Activated naive CD4-positive, alpha-beta T cell treated with anti-CD3 and anti-CD28 coated beads, Interleukin-2, amount 10 ng/mL, durations not matched to agents 7 days and 5 days (primary cell): ENCODE measurements around the gene TAF4B.
"Not testable (repeated sequence)": the region's sequence is repeated elsewhere in the genome, so short reads cannot be mapped to it uniquely, and the experiment has no call there.

Experiments
- CTCF ChIA-PET: fragments of 350-600 bp; sonication (Branson Sonifier 250); formaldehyde crosslinking; loops from one replicate; lab custom pipeline; 2021; ENCODE audit warnings: antibody characterized with exemption; lab: Charles Lee
- DNase-seq: peaks from one replicate; pipeline ENCODE4 v3.0.0-alpha.2; 2020
- H3K27ac Mint-ChIP-seq: one replicate; pipeline ENCODE4 v1.8.0; 2021; ENCODE audit warnings: mild to moderate bottlenecking, moderate library complexity, mixed read lengths
- H3K27me3 Mint-ChIP-seq: one replicate; pipeline ENCODE4 v1.8.0; 2021; ENCODE audit warnings: mild to moderate bottlenecking, mixed read lengths
- H3K36me3 Mint-ChIP-seq: one replicate; pipeline ENCODE4 v1.8.0; 2021; ENCODE audit warnings: mixed read lengths
- H3K4me1 Mint-ChIP-seq: one replicate; pipeline ENCODE4 v1.8.0; 2021; ENCODE audit warnings: mixed read lengths
- H3K4me3 Mint-ChIP-seq: one replicate; pipeline ENCODE4 v1.8.0; 2021; ENCODE audit warnings: mild to moderate bottlenecking, moderate library complexity, mixed read lengths
- H3K9me3 Mint-ChIP-seq: one replicate; pipeline ENCODE4 v1.8.0; 2021; ENCODE audit warnings: mixed read lengths

Gene TAF4B

DNA sequence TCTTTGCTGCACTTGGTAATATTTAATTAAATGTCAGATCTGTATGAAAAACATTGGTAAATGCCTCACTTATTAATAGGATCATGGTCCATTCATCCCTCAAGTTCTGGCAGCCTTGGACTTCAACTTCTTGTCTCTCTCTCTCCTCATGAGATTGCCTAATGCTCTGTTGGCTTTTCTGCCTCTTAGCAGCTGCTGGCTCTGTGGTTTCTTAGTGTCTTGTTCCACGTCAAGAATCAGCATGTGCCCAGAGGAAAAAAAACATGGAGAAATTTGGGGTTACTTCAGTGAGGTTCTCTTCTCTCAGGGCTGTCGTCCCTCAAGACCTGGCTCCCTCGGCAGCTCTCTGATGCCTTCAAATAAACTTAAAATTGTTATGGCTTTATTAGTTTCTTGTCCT lies 75.4 kb downstream of the TAF4B start:
- DNase-seq, result no peak
- Mint-ChIP-seq H3K27me3 (no peaks in the 10 kb centered on the region), H3K9me3 (peaks cover 2% of the 10 kb centered on the region), H3K4me1 (no peaks in the 10 kb centered on the region), H3K36me3 (peaks cover 4% of the 10 kb centered on the region), H3K4me3 (no peak overlapping the region), H3K27ac (no peak overlapping the region)
- CTCF ChIA-PET, result no interaction called here

DNA sequence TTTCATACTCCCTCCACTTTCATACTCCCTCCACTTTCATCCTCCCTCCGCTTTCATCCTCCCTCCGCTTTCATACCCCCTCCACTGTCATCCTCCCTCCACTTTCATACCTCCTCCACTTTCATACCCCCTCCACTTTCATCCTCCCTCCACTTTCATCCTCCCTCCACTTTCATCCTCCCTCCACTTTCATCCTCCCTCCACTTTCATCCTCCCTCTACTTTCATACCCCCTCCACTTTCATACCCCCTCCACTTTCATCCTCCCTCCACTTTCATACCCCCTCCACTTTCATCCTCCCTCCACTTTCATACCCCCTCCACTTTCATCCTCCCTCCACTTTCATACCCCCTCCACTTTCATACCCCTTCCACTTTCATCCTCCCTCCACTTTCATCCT lies 77.0 kb downstream of the TAF4B start:
- H3K4me3 Mint-ChIP-seq, H3K27me3 Mint-ChIP-seq, CTCF ChIA-PET, H3K36me3 Mint-ChIP-seq, H3K9me3 Mint-ChIP-seq, DNase-seq, H3K27ac Mint-ChIP-seq, H3K4me1 Mint-ChIP-seq: not testable (repeated sequence)

DNA sequence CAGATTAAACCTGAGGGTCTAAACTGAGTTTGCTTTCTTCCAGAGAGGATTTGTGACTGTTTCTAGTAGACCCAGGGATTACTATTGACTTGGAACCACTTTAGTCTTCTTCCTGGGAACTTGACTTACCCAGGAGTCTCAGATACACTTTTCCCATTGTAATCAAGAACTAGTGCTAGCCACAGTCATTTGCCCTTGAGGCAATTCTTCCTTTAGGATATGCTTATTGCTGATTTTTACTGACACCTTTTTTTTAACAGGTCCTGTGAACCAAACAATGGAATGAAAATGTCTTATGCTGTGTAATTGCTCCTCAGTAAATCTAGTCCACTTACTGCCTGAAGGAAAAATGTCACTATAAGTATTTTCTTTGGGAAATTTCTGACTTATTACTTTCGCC lies 78.3 kb downstream of the TAF4B start:
- H3K9me3 Mint-ChIP-seq, result peaks cover 2% of the 10 kb centered on the region
- H3K27me3 Mint-ChIP-seq, result no peaks in the 10 kb centered on the region
- CTCF ChIA-PET, result no interaction called here
- no peak for DNase-seq
- H3K4me3 Mint-ChIP-seq, result no peak overlapping the region
- no peaks in the 10 kb centered on the region for H3K4me1 Mint-ChIP-seq
- peaks cover 2% of the 10 kb centered on the region for H3K36me3 Mint-ChIP-seq
- no peak overlapping the region for H3K27ac Mint-ChIP-seq

DNA sequence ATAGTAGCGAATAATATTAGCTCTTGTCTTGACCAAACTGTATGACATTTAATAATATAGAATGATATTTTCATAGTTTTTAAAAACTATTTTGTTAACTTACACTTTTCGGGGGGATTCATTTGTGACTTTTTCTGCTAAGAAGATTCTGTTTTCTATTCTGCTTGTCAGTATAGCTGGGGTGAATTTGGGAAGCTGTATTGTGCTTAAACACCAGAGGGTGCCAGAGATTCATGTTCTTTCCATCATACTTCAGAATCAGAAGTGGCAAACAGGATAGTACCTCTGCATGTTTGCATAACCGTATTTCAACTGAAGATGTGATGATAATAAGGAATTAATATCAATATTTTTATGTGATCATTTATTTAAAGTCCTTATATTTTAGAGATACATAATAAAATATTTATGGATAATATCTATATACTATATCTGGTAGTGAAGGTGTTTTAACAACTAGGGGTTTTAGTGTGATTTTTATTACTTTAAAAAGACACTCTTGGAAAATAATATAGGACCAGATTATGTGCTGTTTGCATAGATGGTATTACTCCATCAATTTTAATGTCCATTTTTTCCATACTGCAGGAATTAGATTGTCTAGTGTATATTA lies 81.0 kb downstream of the TAF4B start:
- CTCF ChIA-PET, result interaction anchor here (0.7 to 1.8 kb wide), 8 partner anchors 9 to 344 kb away, joined by 3 to 9 read pairs (median 3); no protein-coding TSS in a partner anchor
- DNase-seq, result peak; percentile 33
- no peaks in the 10 kb centered on the region for H3K27me3 Mint-ChIP-seq
- H3K9me3 Mint-ChIP-seq, result peaks cover 2% of the 10 kb centered on the region
- H3K4me3 Mint-ChIP-seq, result no peak overlapping the region
- H3K36me3 Mint-ChIP-seq, result peaks cover 2% of the 10 kb centered on the region
- no peak overlapping the region for H3K27ac Mint-ChIP-seq
- no peaks in the 10 kb centered on the region for H3K4me1 Mint-ChIP-seq

DNA sequence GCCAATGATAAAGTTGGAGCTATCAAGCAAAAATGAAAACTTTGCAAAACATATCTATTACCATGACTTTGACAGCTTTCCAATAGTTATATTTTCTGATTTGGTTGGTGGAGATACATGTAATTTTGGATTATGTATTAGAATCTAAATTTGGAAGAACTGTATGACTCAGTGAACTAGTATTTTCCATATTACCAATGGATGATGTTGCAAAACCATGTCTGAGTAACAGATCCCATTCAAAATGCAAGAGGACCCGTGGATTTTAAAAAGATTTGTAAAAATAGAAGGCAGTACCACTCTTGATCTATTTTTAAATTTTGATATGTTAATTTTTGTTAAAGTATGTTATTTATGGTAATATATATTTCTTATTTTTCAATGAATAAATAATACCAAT lies 83.0 kb downstream of the TAF4B start:
- DNase-seq, result no peak
- CTCF ChIA-PET, result no interaction called here
- H3K4me3 Mint-ChIP-seq, result no peak overlapping the region
- no peaks in the 10 kb centered on the region for H3K36me3 Mint-ChIP-seq
- no peaks in the 10 kb centered on the region for H3K27me3 Mint-ChIP-seq
- H3K9me3 Mint-ChIP-seq, result no peaks in the 10 kb centered on the region
- no peak overlapping the region for H3K27ac Mint-ChIP-seq
- no peaks in the 10 kb centered on the region for H3K4me1 Mint-ChIP-seq

DNA sequence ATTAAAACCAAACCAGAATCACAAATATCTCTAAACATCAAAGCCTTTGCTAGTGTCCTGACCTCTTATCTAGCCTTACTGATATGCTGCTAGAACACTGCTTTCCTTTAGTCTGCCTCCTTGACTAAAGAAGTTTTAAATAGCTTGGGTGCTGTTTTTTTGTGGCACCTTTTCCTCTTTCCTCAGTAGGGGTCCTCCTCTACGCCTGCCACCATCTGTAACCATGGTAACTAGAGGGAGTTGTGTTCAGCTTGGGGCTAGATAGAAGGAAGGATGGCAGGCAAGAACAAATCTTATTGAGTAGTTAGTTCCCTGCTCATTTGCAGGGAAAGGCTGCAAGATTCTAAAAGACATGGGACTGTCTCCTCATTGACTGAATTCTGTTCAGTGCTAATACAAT lies 86.0 kb downstream of the TAF4B start:
- CTCF ChIA-PET, result no interaction called here

DNA sequence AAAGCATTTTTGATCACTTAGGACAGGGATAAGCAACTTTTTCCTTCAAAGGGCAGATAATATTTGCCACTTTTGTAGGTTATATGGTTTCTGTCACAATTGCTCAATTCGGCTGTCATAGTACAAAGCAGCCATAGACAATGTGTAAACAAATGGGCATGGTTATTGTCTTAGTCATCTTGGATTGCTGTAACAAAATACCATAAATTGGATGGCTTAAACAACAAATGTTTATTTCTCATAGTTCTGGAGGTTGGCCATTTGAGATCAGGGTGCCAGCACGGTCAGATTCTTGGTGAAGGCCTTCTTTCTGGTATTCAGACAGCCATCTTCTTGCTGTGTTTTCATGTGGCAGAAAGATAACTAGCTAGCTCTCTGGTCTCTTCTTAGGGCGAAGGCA lies 91.2 kb downstream of the TAF4B start:
- peaks cover 2% of the 10 kb centered on the region for H3K36me3 Mint-ChIP-seq
- H3K9me3 Mint-ChIP-seq, result no peaks in the 10 kb centered on the region
- no peak for DNase-seq
- no peaks in the 10 kb centered on the region for H3K4me1 Mint-ChIP-seq
- CTCF ChIA-PET, result interaction anchor here (1.6 kb wide), 1 partner anchor 11 kb away, joined by 9 read pairs; no protein-coding TSS in a partner anchor
- no peak overlapping the region for H3K27ac Mint-ChIP-seq
- no peak overlapping the region for H3K4me3 Mint-ChIP-seq
- H3K27me3 Mint-ChIP-seq, result no peaks in the 10 kb centered on the region

More for the DNA sequence above, 86.0 kb downstream of the TAF4B start:
- Mint-ChIP-seq H3K9me3 (no peaks in the 10 kb centered on the region), H3K27me3 (no peaks in the 10 kb centered on the region), H3K4me1 (no peaks in the 10 kb centered on the region), H3K36me3 (peaks cover 2% of the 10 kb centered on the region), H3K27ac (no peak overlapping the region), H3K4me3 (no peak overlapping the region)
- DNase-seq, result no peak

DNA sequence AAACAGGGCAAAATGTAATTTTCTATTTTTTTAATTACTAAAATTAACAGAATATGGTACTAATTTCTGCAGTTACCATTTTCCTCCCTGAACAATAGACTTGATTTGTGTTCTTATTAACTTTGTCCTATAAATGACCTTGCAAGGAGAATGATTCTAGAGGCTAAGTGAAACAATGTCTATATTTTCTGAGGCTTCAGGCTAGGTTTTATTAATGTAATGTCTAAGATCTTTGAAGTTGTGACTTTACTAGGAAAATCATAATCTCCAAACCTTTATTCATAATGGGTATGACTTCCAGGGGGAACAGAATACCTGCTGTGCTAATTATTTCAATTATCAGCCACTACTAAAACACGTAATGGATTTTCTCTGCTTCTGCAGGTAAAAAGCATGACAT lies 94.4 kb downstream of the TAF4B start:
- Mint-ChIP-seq H3K4me1 (no peaks in the 10 kb centered on the region), H3K9me3 (no peaks in the 10 kb centered on the region)
- CTCF ChIA-PET, result interaction anchor here (1.3 kb wide), 1 partner anchor 14 kb away, joined by 4 read pairs; no protein-coding TSS in a partner anchor

DNA sequence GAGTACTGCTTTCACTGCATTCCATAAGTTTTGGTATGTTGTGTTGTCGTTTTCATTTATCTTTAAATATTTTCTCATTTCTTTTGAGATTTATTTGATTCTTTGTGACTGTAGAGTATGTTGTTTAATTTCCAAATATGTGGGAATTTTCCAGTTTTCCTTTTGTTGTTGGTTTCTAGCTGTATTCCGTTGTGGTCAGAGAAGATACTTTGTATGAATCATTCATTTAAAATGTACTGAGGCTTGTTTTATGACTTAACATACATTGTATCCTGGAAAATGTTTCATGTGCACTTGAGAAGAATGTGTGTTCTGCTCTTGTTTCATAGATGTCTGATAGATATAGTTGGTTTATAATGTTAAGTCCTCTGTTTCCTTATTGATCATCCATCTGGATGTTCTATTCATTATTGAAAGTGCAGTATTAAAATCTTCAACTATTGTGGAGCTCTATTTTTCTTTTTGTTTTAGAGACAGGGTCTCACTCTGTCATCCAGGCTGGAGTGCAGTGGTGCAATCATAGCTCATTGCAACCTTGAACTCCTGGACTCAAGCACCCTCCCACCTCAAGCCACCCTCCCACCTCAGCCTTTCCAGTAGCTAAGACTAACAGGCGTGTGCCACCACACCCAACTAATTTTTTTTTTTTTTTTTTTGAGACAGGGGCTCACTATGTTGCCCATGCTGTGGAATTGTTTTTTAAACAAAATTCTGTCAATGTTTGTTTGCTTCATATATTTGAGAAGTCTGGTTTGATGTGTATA lies 96.8 kb downstream of the TAF4B start:
- no peak overlapping the region for H3K4me3 Mint-ChIP-seq
- CTCF ChIA-PET, result interaction anchor here (1.0 kb wide), 1 partner anchor 61 kb away, joined by 3 read pairs; no protein-coding TSS in a partner anchor
- no peak overlapping the region for H3K27ac Mint-ChIP-seq
- H3K9me3 Mint-ChIP-seq, result no peaks in the 10 kb centered on the region
- no peaks in the 10 kb centered on the region for H3K4me1 Mint-ChIP-seq
- no peak for DNase-seq
- H3K36me3 Mint-ChIP-seq, result peaks cover 15% of the 10 kb centered on the region
- no peaks in the 10 kb centered on the region for H3K27me3 Mint-ChIP-seq

More for the DNA sequence above, 94.4 kb downstream of the TAF4B start:
- peaks cover 12% of the 10 kb centered on the region for H3K36me3 Mint-ChIP-seq
- no peak overlapping the region for H3K4me3 Mint-ChIP-seq
- H3K27me3 Mint-ChIP-seq, result no peaks in the 10 kb centered on the region
- no peak overlapping the region for H3K27ac Mint-ChIP-seq
- no peak for DNase-seq

DNA sequence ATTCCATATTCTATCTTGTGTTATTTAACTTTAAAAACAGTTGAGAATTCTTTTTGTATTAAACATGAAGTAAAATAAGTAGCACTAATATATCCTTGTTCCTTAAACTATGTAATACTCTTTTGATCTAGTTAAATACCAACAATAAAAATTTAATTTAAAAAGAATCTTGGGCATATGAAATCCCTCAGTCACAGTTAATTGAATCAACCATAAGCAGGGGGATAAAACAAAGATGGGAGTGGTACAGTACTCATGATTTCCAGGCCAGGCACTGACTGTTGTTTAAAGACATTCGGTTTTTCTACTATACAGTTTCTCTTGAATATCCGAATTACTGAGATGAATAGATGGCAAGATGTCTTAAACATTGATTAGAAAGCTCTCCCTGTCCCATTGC lies 99.5 kb downstream of the TAF4B start:
- H3K4me1 Mint-ChIP-seq, result no peaks in the 10 kb centered on the region
- H3K27ac Mint-ChIP-seq, result no peak overlapping the region
- H3K9me3 Mint-ChIP-seq, result no peaks in the 10 kb centered on the region
- no peak for DNase-seq
- peaks cover 15% of the 10 kb centered on the region for H3K36me3 Mint-ChIP-seq
- H3K27me3 Mint-ChIP-seq, result no peaks in the 10 kb centered on the region
- CTCF ChIA-PET, result no interaction called here
- no peak overlapping the region for H3K4me3 Mint-ChIP-seq

DNA sequence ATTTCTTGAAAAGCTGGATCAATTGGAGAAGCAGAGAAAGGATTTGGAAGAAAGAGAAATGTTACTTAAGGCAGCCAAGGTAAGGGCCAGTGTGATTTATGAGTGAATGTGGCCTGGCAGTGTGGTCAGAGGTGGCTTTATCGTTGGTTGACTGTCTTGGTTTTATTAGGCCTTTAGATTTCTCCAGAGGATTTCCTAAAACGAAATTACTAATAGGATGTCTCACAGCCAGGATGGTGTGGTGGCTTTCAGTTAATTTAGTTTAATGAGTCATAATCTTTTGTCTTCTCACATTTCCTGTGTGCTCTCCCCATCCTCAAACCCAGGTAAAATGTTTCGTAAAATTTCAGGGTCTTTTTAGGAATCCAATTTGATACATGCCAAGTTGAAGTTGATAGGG lies 100.8 kb downstream of the TAF4B start:
- no peaks in the 10 kb centered on the region for H3K4me1 Mint-ChIP-seq
- CTCF ChIA-PET, result no interaction called here
- DNase-seq, result no peak
- no peaks in the 10 kb centered on the region for H3K9me3 Mint-ChIP-seq
- peaks cover 15% of the 10 kb centered on the region for H3K36me3 Mint-ChIP-seq
- no peaks in the 10 kb centered on the region for H3K27me3 Mint-ChIP-seq
- H3K4me3 Mint-ChIP-seq, result no peak overlapping the region
- peak overlapping the region; percentile 30 for H3K27ac Mint-ChIP-seq

DNA sequence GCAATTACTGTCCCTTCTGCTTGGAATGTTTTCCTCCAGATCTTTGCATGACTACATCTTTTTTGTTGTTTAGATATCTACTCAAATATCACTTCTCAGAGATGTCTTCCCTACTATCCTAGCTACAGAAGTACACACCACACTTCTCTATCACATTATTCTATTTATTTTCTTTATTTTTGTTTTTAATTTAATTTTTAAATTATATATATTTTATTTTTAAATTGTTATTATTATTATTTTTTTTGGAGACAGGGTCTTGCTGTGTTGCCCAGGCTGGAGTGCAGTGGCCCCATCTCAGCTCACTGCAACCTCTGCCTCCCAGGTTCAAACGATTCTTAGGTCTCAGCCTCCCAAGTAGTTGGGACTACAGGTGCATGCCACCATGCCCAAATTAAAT lies 106.7 kb downstream of the TAF4B start:
- no peaks in the 10 kb centered on the region for H3K4me1 Mint-ChIP-seq
- no peak overlapping the region for H3K4me3 Mint-ChIP-seq
- H3K27ac Mint-ChIP-seq, result no peak overlapping the region
- H3K27me3 Mint-ChIP-seq, result no peaks in the 10 kb centered on the region
- CTCF ChIA-PET, result interaction anchor here (0.8 to 1.1 kb wide), 3 partner anchors 194 to 230 kb away, joined by 3 to 4 read pairs (median 3); no protein-coding TSS in a partner anchor
- H3K9me3 Mint-ChIP-seq, result no peaks in the 10 kb centered on the region
- DNase-seq, result no peak
- H3K36me3 Mint-ChIP-seq, result peaks cover 6% of the 10 kb centered on the region

DNA sequence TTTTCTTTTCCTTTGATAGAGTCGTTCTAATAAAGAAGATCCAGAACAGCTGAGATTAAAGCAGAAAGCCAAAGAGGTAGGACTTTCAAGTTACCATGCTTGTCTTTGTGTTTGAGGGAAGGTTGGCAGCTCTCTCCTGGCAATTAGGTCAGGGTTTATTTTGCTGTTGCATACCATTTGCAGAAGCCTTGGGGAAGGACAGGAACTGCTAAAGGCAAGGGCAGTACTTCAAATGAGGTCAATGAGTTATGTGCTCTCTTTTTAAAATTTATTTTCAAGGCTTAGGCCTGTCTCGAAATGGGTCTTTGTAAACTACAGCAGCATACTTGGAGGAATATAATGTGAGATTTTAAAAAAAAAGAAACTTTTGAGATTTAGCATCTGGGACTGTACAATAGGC lies 108.9 kb downstream of the TAF4B start:
- DNase-seq, result no peak
- H3K4me1 Mint-ChIP-seq, result no peaks in the 10 kb centered on the region
- H3K27ac Mint-ChIP-seq, result no peak overlapping the region
- no peak overlapping the region for H3K4me3 Mint-ChIP-seq
- CTCF ChIA-PET, result interaction anchor here (0.5 to 1.6 kb wide), 2 partner anchors 28 to 230 kb away, joined by 3 read pairs; no protein-coding TSS in a partner anchor
- no peaks in the 10 kb centered on the region for H3K9me3 Mint-ChIP-seq
- H3K36me3 Mint-ChIP-seq, result peaks cover 7% of the 10 kb centered on the region
- no peaks in the 10 kb centered on the region for H3K27me3 Mint-ChIP-seq

DNA sequence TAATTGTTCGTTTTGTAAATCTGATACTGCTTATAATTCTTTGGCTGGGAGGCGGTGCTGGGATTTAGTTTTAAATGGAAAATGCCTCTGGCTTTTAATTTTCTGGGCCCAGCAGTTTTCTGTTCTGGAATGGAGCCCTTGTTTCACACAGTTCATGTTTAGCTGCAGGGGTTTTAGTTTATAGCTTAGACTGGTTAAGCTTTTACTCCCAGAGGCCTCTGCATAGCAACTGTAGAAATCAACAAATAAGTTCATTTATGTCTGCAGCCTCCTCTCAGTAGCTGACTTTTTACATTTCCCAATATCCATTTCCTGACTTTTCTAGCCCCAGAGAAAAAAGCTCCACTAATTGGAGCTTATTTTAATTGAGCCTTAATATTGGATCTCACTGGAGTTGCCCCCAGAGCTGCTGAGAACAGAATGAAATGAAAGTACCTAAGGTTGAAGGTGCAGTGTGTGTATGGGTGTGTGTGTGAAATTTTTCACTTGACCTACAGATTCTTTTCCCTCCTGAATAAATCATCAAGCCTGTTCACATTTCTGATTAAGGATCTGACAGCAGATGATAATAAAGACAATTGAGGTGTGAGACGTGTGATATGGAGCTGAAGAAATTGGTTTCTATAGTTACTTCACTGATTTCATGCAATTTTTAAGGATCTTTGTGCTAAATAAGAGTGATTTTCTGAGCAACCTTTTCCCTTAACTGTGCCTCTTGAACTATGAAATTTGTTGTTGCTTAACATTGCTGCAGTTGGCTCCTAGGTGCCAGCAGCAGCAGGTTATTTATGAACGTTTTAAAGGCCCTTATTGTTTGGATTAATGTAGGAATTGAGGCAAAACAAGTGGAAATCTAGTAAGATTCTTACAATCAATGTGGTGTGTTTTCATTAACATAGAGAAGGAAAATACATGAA lies 109.6 kb downstream of the TAF4B start:
- Mint-ChIP-seq H3K4me1 (no peaks in the 10 kb centered on the region), H3K4me3 (no peak overlapping the region), H3K36me3 (peaks cover 7% of the 10 kb centered on the region), H3K27ac (no peak overlapping the region), H3K9me3 (no peaks in the 10 kb centered on the region), H3K27me3 (no peaks in the 10 kb centered on the region)
- CTCF ChIA-PET, result interaction anchor here (0.5 to 1.6 kb wide), 2 partner anchors 29 to 231 kb away, joined by 3 read pairs; no protein-coding TSS in a partner anchor
- DNase-seq, result no peak
